Uterus (tissue), 4 donors: ENCODE measurements around the gene NFKBIZ. TPM values are rescaled to one million over a fixed set of nuclear protein-coding genes. Genes with fewer than 3 reads are reported as not detected.

Source experiments
- DNase-seq, 2 donors: peaks; one replicate each; pipeline ENCODE4 v3.0.0-alpha.2; 2019 to 2020
- H3K27ac ChIP-seq, 2 donors: fragments of 200-600 bp; sonication (generic); 1 replicate in 1 of 2; 2 replicates in 1 of 2; pipeline ENCODE4 v1.5.1; 2016 to 2018
- H3K27me3 ChIP-seq, 2 donors: fragments of 200-600 bp; sonication (generic); one replicate each; pipeline ENCODE4 v1.5.1; 2018 to 2019; ENCODE audit warnings: control low read depth in 1 of 2
- H3K36me3 ChIP-seq, 2 donors: fragments of 200-600 bp; sonication (generic); one replicate each; pipeline ENCODE4 v1.5.1; 2019; ENCODE audit warnings: control low read depth in 1 of 2
- H3K4me1 ChIP-seq, 2 donors: fragments of 200-600 bp; sonication (generic); one replicate each; pipeline ENCODE4 v1.5.1; 2018 to 2019; ENCODE audit warnings: control low read depth in 1 of 2
- H3K4me3 ChIP-seq, 2 donors: fragments of 200-600 bp; sonication (generic); 1 replicate in 1 of 2; 2 replicates in 1 of 2; pipeline ENCODE4 v1.5.1; 2018 to 2019; ENCODE audit warnings: mild to moderate bottlenecking in 1 of 2
- H3K9me3 ChIP-seq, 2 donors: fragments of 200-600 bp; sonication (generic); one replicate each; pipeline ENCODE4 v1.5.1; 2019; ENCODE audit warnings: control low read depth in 1 of 2
- CTCF ChIP-seq, 4 experiments: fragments of 200-600 bp in 2 of 4; fragments of 450-650 bp in 2 of 4; sonication (generic) in 2 of 4; IDR thresholded peaks; one replicate each; pipeline ENCODE4 v1.5.1; 2016 to 2019; ENCODE audit warnings: antibody characterized with exemption in 4 of 4, mild to moderate bottlenecking in 2 of 4, moderate library complexity in 1 of 4
- POLR2A ChIP-seq, 2 donors: fragments of 450-650 bp; IDR thresholded peaks; one replicate each; pipeline ENCODE4 v1.6.1; 2016; ENCODE audit warnings: antibody characterized with exemption in 2 of 2, mild to moderate bottlenecking in 1 of 2, moderate library complexity in 1 of 2
- intact Hi-C: fragments of 100-400 bp; cut with DNase I; formaldehyde crosslinking; loops from one replicate; pipeline ENCODE4 v1.15.1; 2023; ENCODE audit warnings: low total_unique reads
- total RNA-seq, 4 donors: library from RNA; depleted of rRNA in 3 of 4; stranded (reverse); fragments of >200 nt in 3 of 4; gene quantifications; one replicate each; pipeline versions ENCODE4 v1.1.0 to v1.2.4, GENCODE V29; 2014 to 2023
- donor health status: DM: yes; HTN: yes; CAD: no.

NFKBIZ gene
- total RNA-seq, 4 donors from 2014 or later: 10.2 to 119 (median 58.9) TPM

GRCh38 chr3:101852983-101853840 lies 3.9 kb downstream of the NFKBIZ start:
- no peak for TF ChIP-seq POLR2A (IDR thresholded peaks at IDR 0.05)
- Histone ChIP-seq H3K27me3 (no peaks in the 10 kb centered on the region), H3K9me3 (no peaks in the 10 kb centered on the region), H3K4me3 (peak overlapping the region in 1 of 2 donors; percentile 90), H3K36me3 (no peaks in the 10 kb centered on the region), H3K27ac (peak overlapping the region; percentile 94 to 98), H3K4me1 (peaks cover 0 to 8% of the 10 kb centered on the region in 2 donors)
- intact Hi-C loops: no loop called here
- DNase-seq: no peak

- intact Hi-C loops: no loop called here
- no peak for TF ChIP-seq CTCF (IDR thresholded peaks at IDR 0.05)
- no peak for TF ChIP-seq POLR2A (IDR thresholded peaks at IDR 0.05)
- no peaks in the 10 kb centered on the region for H3K36me3 ChIP-seq
- H3K4me3 ChIP-seq: no peak overlapping the region
- no peaks in the 10 kb centered on the region for H3K27me3 ChIP-seq
- no peaks in the 10 kb centered on the region for H3K9me3 ChIP-seq
- DNase-seq: no peak
- H3K27ac ChIP-seq: peak overlapping the region in 1 of 2 donors; percentile 31
- peaks cover 0 to 8% of the 10 kb centered on the region in 2 donors for H3K4me1 ChIP-seq
Observed at GRCh38 chr3:101853982-101854381, 4.7 kb downstream of the NFKBIZ start.

GRCh38 chr3:101854608-101855304 lies 5.4 kb downstream of the NFKBIZ start:
- Histone ChIP-seq H3K27me3 (no peaks in the 10 kb centered on the region), H3K4me3 (no peak overlapping the region), H3K4me1 (peaks cover 0 to 8% of the 10 kb centered on the region in 2 donors), H3K9me3 (no peaks in the 10 kb centered on the region), H3K36me3 (no peaks in the 10 kb centered on the region), H3K27ac (peak overlapping the region in 1 of 2 donors; percentile 1)
- intact Hi-C loops: no loop called here
- DNase-seq: no peak
- TF ChIP-seq CTCF (IDR thresholded peaks at IDR 0.05) (no peak), POLR2A (IDR thresholded peaks at IDR 0.05) (no peak)

GRCh38 chr3:101857301-101857741 lies 8.0 kb downstream of the NFKBIZ start:
- Histone ChIP-seq H3K27ac (no peak overlapping the region), H3K36me3 (no peaks in the 10 kb centered on the region), H3K4me3 (no peak overlapping the region), H3K4me1 (peaks cover 0 to 8% of the 10 kb centered on the region in 2 donors), H3K27me3 (no peaks in the 10 kb centered on the region), H3K9me3 (no peaks in the 10 kb centered on the region)
- intact Hi-C loops: no loop called here
- DNase-seq: no peak
- TF ChIP-seq CTCF (IDR thresholded peaks at IDR 0.05): no peak
- no peak for TF ChIP-seq POLR2A (IDR thresholded peaks at IDR 0.05)

GRCh38 chr3:101858464-101859030 lies 9.2 kb downstream of the NFKBIZ start:
- no peak for DNase-seq
- Histone ChIP-seq H3K9me3 (no peaks in the 10 kb centered on the region), H3K36me3 (no peaks in the 10 kb centered on the region), H3K27me3 (no peaks in the 10 kb centered on the region), H3K4me3 (no peak overlapping the region), H3K4me1 (peaks cover 0 to 2% of the 10 kb centered on the region in 2 donors), H3K27ac (no peak overlapping the region)
- TF ChIP-seq POLR2A (IDR thresholded peaks at IDR 0.05): no peak
- TF ChIP-seq CTCF (IDR thresholded peaks at IDR 0.05): no peak
- intact Hi-C loops: no loop called here
